Erythroblast (primary cell): ENCODE results near the gene LLGL2.

Source experiments
- GATA1 ChIP-seq: IDR thresholded peaks from 2 replicates; pipeline ENCODE4 v1.6.1; 2011; ENCODE audit warnings: low read depth, mild to moderate bottlenecking, control low read depth, low read length, moderate library complexity
- POLR2A ChIP-seq: IDR thresholded peaks from 2 replicates; pipeline ENCODE4 v1.6.1; 2011; ENCODE audit warnings: mild to moderate bottlenecking, low read length

GRCh38 chr17:75563063-75563758 lies 37.7 kb downstream of the LLGL2 start:
- TF ChIP-seq POLR2A: no peak
- no peak for TF ChIP-seq GATA1
